BJ (cell line): Measurements from ENCODE around the gene MFSD2A. TPM values are rescaled to one million over a fixed set of nuclear protein-coding genes. Genes with fewer than 3 reads are reported as not detected.

Experiments
- CTCF ChIA-PET: fragments of 350-600 bp; formaldehyde crosslinking; extraction: SDS; loops from one replicate; lab custom pipeline; 2021; ENCODE audit warnings: antibody characterized with exemption, inconsistent platforms; lab: Yijun Ruan, JAX
- POLR2A ChIA-PET: fragments of 300-600 bp; sonication (Branson Sonifier 250); formaldehyde crosslinking; extraction: SDS; loops from one replicate; lab custom pipeline; 2021; ENCODE audit warnings: antibody characterized with exemption; lab: Charles Lee
- DNase-seq: peaks from one replicate; pipeline ENCODE4 v3.0.0-alpha.2; 2011; ENCODE audit warnings: low read depth
- H3K27me3 ChIP-seq: 2 replicates; pipeline ENCODE4 v1.6.0; 2011; ENCODE audit warnings: low read length; ENCODE audit not compliant: control insufficient read depth, insufficient read depth
- H3K36me3 ChIP-seq: 2 replicates; pipeline ENCODE4 v1.5.1; 2011; ENCODE audit warnings: low read length; ENCODE audit not compliant: control insufficient read depth, insufficient read depth
- H3K4me3 ChIP-seq: 2 replicates; pipeline ENCODE4 v1.5.1; 2011; ENCODE audit warnings: low read depth, mild to moderate bottlenecking, control low read depth, low read length
- CTCF ChIP-seq: IDR thresholded peaks from 2 replicates; pipeline ENCODE4 v1.5.1; 2011; ENCODE audit warnings: low read depth, mild to moderate bottlenecking, control low read depth, inconsistent platforms, low read length, moderate library complexity; ENCODE audit not compliant: insufficient read depth
- polyA plus RNA-seq: library from polyadenylated mRNA; depleted of rRNA; stranded (reverse); fragments of >200 nt; gene quantifications from 2 replicates; pipeline ENCODE4 v1.2.3, GENCODE V29; 2011

The MFSD2A gene
- polyA plus RNA-seq, 1 experiment = 2.0 TPM

GRCh38 chr1:39940253-39940652 lies 14.7 kb upstream of the MFSD2A start:
- Histone ChIP-seq H3K4me3 (no peak overlapping the region), H3K27me3 (peaks cover 8% of the 10 kb centered on the region), H3K36me3 (no peaks in the 10 kb centered on the region)
- no peak for TF ChIP-seq CTCF
- DNase-seq = no peak
- ChIA-PET CTCF (interaction anchor here (1.5 to 1.6 kb wide), 2 partner anchors 25 to 34 kb away, joined by 3 to 4 read pairs; no protein-coding TSS in a partner anchor), POLR2A (no interaction called here)

GRCh38 chr1:39940980-39941871 lies 13.7 kb upstream of the MFSD2A start:
- DNase-seq = no peak
- no peak for TF ChIP-seq CTCF
- H3K4me3 ChIP-seq = no peak overlapping the region
- peaks cover 10% of the 10 kb centered on the region for H3K27me3 ChIP-seq
- ChIA-PET CTCF (interaction anchor here (1.5 to 1.6 kb wide), 2 partner anchors 24 to 33 kb away, joined by 3 to 4 read pairs; no protein-coding TSS in a partner anchor), POLR2A (no interaction called here)
- no peaks in the 10 kb centered on the region for H3K36me3 ChIP-seq

GRCh38 chr1:39943471-39944290 lies 11.3 kb upstream of the MFSD2A start:
- no peak overlapping the region for H3K4me3 ChIP-seq
- no peaks in the 10 kb centered on the region for H3K36me3 ChIP-seq
- ChIA-PET CTCF (interaction anchor here (1.0 to 1.1 kb wide), 2 partner anchors 16 to 30 kb away, joined by 3 read pairs; no protein-coding TSS in a partner anchor), POLR2A (no interaction called here)
- DNase-seq = no peak
- no peak for TF ChIP-seq CTCF
- peaks cover 10% of the 10 kb centered on the region for H3K27me3 ChIP-seq

GRCh38 chr1:39944410-39945112 lies 10.4 kb upstream of the MFSD2A start:
- CTCF ChIA-PET = no interaction called here
- TF ChIP-seq CTCF = no peak
- H3K4me3 ChIP-seq = no peak overlapping the region
- DNase-seq = no peak
- H3K36me3 ChIP-seq = no peaks in the 10 kb centered on the region
- peaks cover 10% of the 10 kb centered on the region for H3K27me3 ChIP-seq
- POLR2A ChIA-PET = no interaction called here
